ENCODE results near the gene ALK. TPM values are rescaled to one million over a fixed set of nuclear protein-coding genes. Genes with fewer than 3 reads are reported as not detected.

The ALK gene
- total and polyA plus RNA-seq, 12 donors: 0.09 to 1.8 (median 0.53) TPM; not detected in 1

- WGBS, 4 donors: 65 to 82% (median 77%) methylated on average over 8 to 10 of the region's 10 CpGs
- H3K9me3 ChIP-seq (replicated peaks in 1 of 3): no peaks in the 10 kb centered on the region
- H3K4me1 ChIP-seq (replicated peaks in 1 of 2): peaks cover 0 to 4% of the 10 kb centered on the region in 2 donors
- H3K27ac ChIP-seq: no peak overlapping the region
- DNase-seq: no peak
- no peak for TF ChIP-seq POLR2A (IDR thresholded peaks at IDR 0.05)
- TF ChIP-seq CTCF (IDR thresholded peaks at IDR 0.05): no peak
- peaks cover 5% of the 10 kb centered on the region for H3K27me3 ChIP-seq
- H3K36me3 ChIP-seq (replicated peaks in 1 of 2): no peaks in the 10 kb centered on the region
- intact Hi-C loops (cut with DNase I): no loop called here
- H3K4me3 ChIP-seq: no peak overlapping the region
These were observed 610.6 kb downstream of the ALK start for GRCh38 chr2:29310650-29311348.

- Histone ChIP-seq H3K27ac (no peak overlapping the region), H3K9me3 (replicated peaks in 1 of 3) (no peaks in the 10 kb centered on the region), H3K27me3 (peaks cover 5% of the 10 kb centered on the region), H3K4me1 (replicated peaks in 1 of 2) (peaks cover 0 to 10% of the 10 kb centered on the region in 2 donors), H3K4me3 (no peak overlapping the region), H3K36me3 (replicated peaks in 1 of 2) (no peaks in the 10 kb centered on the region)
- peak; percentile 41 to 81 (median 67) for DNase-seq
- intact Hi-C loops (cut with DNase I): loop anchor here in 1 of 2 donors (10.0 kb wide), 1 partner anchor 355 kb away; no protein-coding TSS in a partner anchor
- 65 to 71% (median 66%) methylated on average over 9 of the region's 9 CpGs for WGBS, 4 donors
- TF ChIP-seq CTCF (IDR thresholded peaks at IDR 0.05): peak; percentile 51 to 76 (median 66)
- TF ChIP-seq POLR2A (IDR thresholded peaks at IDR 0.05): no peak
These were observed 612.0 kb downstream of the ALK start for GRCh38 chr2:29309090-29310029.

GRCh38 chr2:29308366-29308765, 613.0 kb downstream of the ALK start:
- 75 to 80% (median 79%) methylated on average over 9 of the region's 9 CpGs for WGBS, 4 donors
- no peak for DNase-seq
- peaks cover 0 to 14% of the 10 kb centered on the region in 2 donors for H3K4me1 ChIP-seq (replicated peaks in 1 of 2)
- H3K9me3 ChIP-seq (replicated peaks in 1 of 3): no peaks in the 10 kb centered on the region
- H3K27ac ChIP-seq: no peak overlapping the region
- TF ChIP-seq CTCF (IDR thresholded peaks at IDR 0.05): no peak
- no peak for TF ChIP-seq POLR2A (IDR thresholded peaks at IDR 0.05)
- no peaks in the 10 kb centered on the region for H3K36me3 ChIP-seq (replicated peaks in 1 of 2)
- no peak overlapping the region for H3K4me3 ChIP-seq
- intact Hi-C loops (cut with DNase I): loop anchor here in 1 of 2 donors (10.0 kb wide), 1 partner anchor 354 kb away; no protein-coding TSS in a partner anchor
- peaks cover 5% of the 10 kb centered on the region for H3K27me3 ChIP-seq

GRCh38 chr2:29307519-29307918, 613.9 kb downstream of the ALK start:
- WGBS, 4 donors: 29 to 40% (median 38%) methylated on average over 2 of the region's 2 CpGs
- Histone ChIP-seq H3K4me3 (no peak overlapping the region), H3K27ac (no peak overlapping the region)

More at GRCh38 chr2:29307519-29307918, 613.9 kb downstream of the ALK start:
- no peak for DNase-seq
- H3K36me3 ChIP-seq (replicated peaks in 1 of 2): no peaks in the 10 kb centered on the region
- H3K4me1 ChIP-seq (replicated peaks in 1 of 2): peaks cover 0 to 14% of the 10 kb centered on the region in 2 donors
- TF ChIP-seq CTCF (IDR thresholded peaks at IDR 0.05): no peak
- TF ChIP-seq POLR2A (IDR thresholded peaks at IDR 0.05): no peak
- no peaks in the 10 kb centered on the region for H3K9me3 ChIP-seq (replicated peaks in 1 of 3)
- peaks cover 5% of the 10 kb centered on the region for H3K27me3 ChIP-seq
- intact Hi-C loops (cut with DNase I): loop anchor here in 1 of 2 donors (10.0 kb wide), 1 partner anchor 353 kb away; no protein-coding TSS in a partner anchor
